ENCODE measurements around the gene METTL25B. TPM values are rescaled to one million over a fixed set of nuclear protein-coding genes. Genes with fewer than 3 reads are reported as not detected.

The METTL25B gene
- total and polyA plus RNA-seq, 2 of the 13 experiments (the other 11 are each of a cell fraction or from before 2014, with no cell fraction given) = 11.9 to 24.0 TPM

- TF ChIP-seq ZNF609 (CRISPR knock-in tag; IDR thresholded peaks at IDR 0.05; ENCODE audit: borderline replicate concordance) (peak; percentile 34; the same call in 1 of the 2 replicates), MAF1 (CRISPR knock-in tag; IDR thresholded peaks at IDR 0.05; ENCODE audit: borderline replicate concordance) (peak; percentile 61; the same call in 1 of the 2 replicates), STAT5B (CRISPR knock-in tag; IDR thresholded peaks at IDR 0.05) (no peak), MXI1 (IDR thresholded peaks at IDR 0.05; ENCODE audit: borderline replicate concordance, low read depth, low read length) (peak; percentile 92; the same call in 2 of the 3 replicates), MIER3 (CRISPR knock-in tag; IDR thresholded peaks at IDR 0.05; ENCODE audit: borderline replicate concordance) (peak; percentile 41; the same call in 1 of the 2 replicates), SMAD1 (CRISPR knock-in tag; IDR thresholded peaks at IDR 0.05; ENCODE audit: borderline replicate concordance, low read depth) (peak; percentile 64; the same call in 1 of the 2 replicates), ZBTB40 (IDR thresholded peaks at IDR 0.05) (no peak), ZBTB40 (CRISPR knock-in tag; IDR thresholded peaks at IDR 0.05) (peak; percentile 42; the same call in 1 of the 2 replicates)
Observed at GRCh38 chr1:156751757-156752481, 23.6 kb downstream of the METTL25B start (continued).

Measured in HepG2 (cell line).